Right lobe of liver (tissue), 4 donors: ENCODE measurements around the gene TSSK6.

Source experiments
- POLR2A ChIP-seq: fragments of 450-650 bp; IDR thresholded peaks from one replicate; pipeline ENCODE4 v1.6.1; 2017; ENCODE audit warnings: antibody characterized with exemption, mild to moderate bottlenecking
- TF ChIP-seq, protein P1 (sequence below), 4 donors: fragments of 200-600 bp in 3 of 4; fragments of 450-650 bp in 1 of 4; IDR thresholded peaks; one replicate each; pipeline versions ENCODE4 v1.5.1 to v1.8.0; 2016 to 2022; ENCODE audit warnings: antibody characterized with exemption in 4 of 4, mild to moderate bottlenecking in 2 of 4
- donor health status: DM: no; HTN: no; CAD: no.
- donor health status: DM: no; HTN: no; CAD: no.
- donor health status: DM: no; HTN: yes; CAD: no.

DNA sequence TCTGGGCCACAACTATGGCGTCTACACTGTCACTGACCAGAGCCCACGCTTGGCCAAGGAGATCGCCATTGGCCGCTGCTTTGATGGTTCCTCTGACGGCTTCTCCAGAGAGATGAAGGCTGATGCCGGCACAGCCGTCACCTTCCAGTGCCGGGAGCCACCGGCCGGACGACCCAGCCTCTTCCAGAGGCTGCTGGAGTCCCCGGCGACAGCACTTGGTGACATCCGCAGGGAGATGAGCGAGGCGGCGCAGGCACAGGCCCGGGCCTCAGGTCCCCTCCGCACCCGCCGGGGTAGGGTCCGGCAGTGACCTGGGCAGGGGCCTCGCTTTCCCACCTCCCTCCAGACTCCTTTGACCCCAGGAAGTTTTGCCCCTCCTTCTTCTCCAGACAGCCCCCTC lies 30.4 kb upstream of the TSSK6 start:
- TF ChIP-seq, protein P1, sequence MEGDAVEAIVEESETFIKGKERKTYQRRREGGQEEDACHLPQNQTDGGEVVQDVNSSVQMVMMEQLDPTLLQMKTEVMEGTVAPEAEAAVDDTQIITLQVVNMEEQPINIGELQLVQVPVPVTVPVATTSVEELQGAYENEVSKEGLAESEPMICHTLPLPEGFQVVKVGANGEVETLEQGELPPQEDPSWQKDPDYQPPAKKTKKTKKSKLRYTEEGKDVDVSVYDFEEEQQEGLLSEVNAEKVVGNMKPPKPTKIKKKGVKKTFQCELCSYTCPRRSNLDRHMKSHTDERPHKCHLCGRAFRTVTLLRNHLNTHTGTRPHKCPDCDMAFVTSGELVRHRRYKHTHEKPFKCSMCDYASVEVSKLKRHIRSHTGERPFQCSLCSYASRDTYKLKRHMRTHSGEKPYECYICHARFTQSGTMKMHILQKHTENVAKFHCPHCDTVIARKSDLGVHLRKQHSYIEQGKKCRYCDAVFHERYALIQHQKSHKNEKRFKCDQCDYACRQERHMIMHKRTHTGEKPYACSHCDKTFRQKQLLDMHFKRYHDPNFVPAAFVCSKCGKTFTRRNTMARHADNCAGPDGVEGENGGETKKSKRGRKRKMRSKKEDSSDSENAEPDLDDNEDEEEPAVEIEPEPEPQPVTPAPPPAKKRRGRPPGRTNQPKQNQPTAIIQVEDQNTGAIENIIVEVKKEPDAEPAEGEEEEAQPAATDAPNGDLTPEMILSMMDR (IDR thresholded peaks at IDR 0.05), result no peak
- no peak for TF ChIP-seq POLR2A
